ENCODE results near the gene TNNI2. TPM values are rescaled to one million over a fixed set of nuclear protein-coding genes. Genes with fewer than 3 reads are reported as not detected.
A peak's percentile ranks its signal among the peaks of the same experiment; 100 is the strongest.

The TNNI2 gene
- total and polyA plus RNA-seq, 10 donors, result 2.3 to 21.8 (median 6.7) TPM

- no peaks in the 10 kb centered on the region for H3K9me3 ChIP-seq
- peaks cover 0 to 52% (median 2%) of the 10 kb centered on the region in 6 donors for H3K36me3 ChIP-seq
- DNase-seq, result peak; percentile 72
- WGBS, 5 donors, result 70 to 92% (median 77%) methylated on average over 8 to 12 of the region's 12 CpGs
- peaks cover 25 to 96% (median 69%) of the 10 kb centered on the region in 6 donors for H3K4me1 ChIP-seq
- intact Hi-C loops (cut with DNase I; ENCODE audit: low total_unique reads), result no loop called here
- peak overlapping the region; percentile 48 to 87 (median 81) for H3K27ac ChIP-seq
- H3K4me3 ChIP-seq, result peak overlapping the region; percentile 32 to 71 (median 46)
- no peaks in the 10 kb centered on the region for H3K27me3 ChIP-seq (replicated peaks in 1 of 7)
- TF ChIP-seq CTCF (IDR thresholded peaks at IDR 0.05 in 8 of 11, conservative IDR thresholded peaks at IDR 0.05 in 3 of 11) (no peak), POLR2A (IDR thresholded peaks at IDR 0.05) (no peak)
These were observed 31.5 kb downstream of the TNNI2 start for GRCh38 chr11:1870326-1870696.

GRCh38 chr11:1870721-1871466 lies 32.1 kb downstream of the TNNI2 start:
- H3K4me3 ChIP-seq, result peak overlapping the region; percentile 32 to 71 (median 46)
- TF ChIP-seq POLR2AphosphoS5 (IDR thresholded peaks at IDR 0.05), result peak; percentile 31 to 80 (median 65)
- TF ChIP-seq POLR2A (IDR thresholded peaks at IDR 0.05), result no peak

GRCh38 chr11:1871531-1871930 lies 32.8 kb downstream of the TNNI2 start:
- WGBS, 5 donors, result 59 to 92% (median 77%) methylated on average over 7 to 15 of the region's 15 CpGs
- peak overlapping the region; percentile 53 to 87 (median 81) for H3K27ac ChIP-seq
- H3K4me1 ChIP-seq, result peaks cover 27 to 96% (median 66%) of the 10 kb centered on the region in 6 donors
- no peaks in the 10 kb centered on the region for H3K27me3 ChIP-seq (replicated peaks in 1 of 7)
- no peak for TF ChIP-seq POLR2AphosphoS5 (IDR thresholded peaks at IDR 0.05)
- no peak for TF ChIP-seq CTCF (IDR thresholded peaks at IDR 0.05 in 8 of 11, conservative IDR thresholded peaks at IDR 0.05 in 3 of 11)
- TF ChIP-seq POLR2A (IDR thresholded peaks at IDR 0.05), result no peak
- no peaks in the 10 kb centered on the region for H3K9me3 ChIP-seq
- DNase-seq, result peak; percentile 74
- intact Hi-C loops (cut with DNase I; ENCODE audit: low total_unique reads), result no loop called here
- H3K4me3 ChIP-seq, result peak overlapping the region; percentile 32 to 71 (median 46)
- peaks cover 0 to 52% (median 2%) of the 10 kb centered on the region in 6 donors for H3K36me3 ChIP-seq

More at GRCh38 chr11:1870721-1871466, 32.1 kb downstream of the TNNI2 start:
- Histone ChIP-seq H3K36me3 (peaks cover 0 to 52% (median 2%) of the 10 kb centered on the region in 6 donors), H3K27me3 (replicated peaks in 1 of 7) (no peaks in the 10 kb centered on the region), H3K27ac (peak overlapping the region; percentile 53 to 87 (median 81)), H3K9me3 (no peaks in the 10 kb centered on the region), H3K4me1 (peaks cover 22 to 96% (median 67%) of the 10 kb centered on the region in 6 donors)
- WGBS, 5 donors, result 55 to 67% (median 62%) methylated on average over 47 to 50 of the region's 50 CpGs
- peak; percentile 84 for DNase-seq
- intact Hi-C loops (cut with DNase I; ENCODE audit: low total_unique reads), result no loop called here

GRCh38 chr11:1872267-1872985 lies 33.6 kb downstream of the TNNI2 start:
- peak overlapping the region in 6 of 8 donors; percentile 51 to 87 (median 84) for H3K27ac ChIP-seq
- peaks cover 29 to 96% (median 65%) of the 10 kb centered on the region in 6 donors for H3K4me1 ChIP-seq
- TF ChIP-seq CTCF (IDR thresholded peaks at IDR 0.05 in 8 of 11, conservative IDR thresholded peaks at IDR 0.05 in 3 of 11) (no peak), POLR2A (IDR thresholded peaks at IDR 0.05) (no peak)
- intact Hi-C loops (cut with DNase I; ENCODE audit: low total_unique reads), result no loop called here
- no peaks in the 10 kb centered on the region for H3K9me3 ChIP-seq
- 73 to 90% (median 78%) methylated on average over 16 to 25 of the region's 25 CpGs for WGBS, 5 donors
- peaks cover 0 to 50% (median 2%) of the 10 kb centered on the region in 6 donors for H3K36me3 ChIP-seq
- no peak for DNase-seq
- no peaks in the 10 kb centered on the region for H3K27me3 ChIP-seq (replicated peaks in 1 of 7)
- peak overlapping the region in 6 of 8 donors; percentile 15 to 71 (median 45) for H3K4me3 ChIP-seq

All from spleen (tissue), 11 donors.